Spleen (tissue), 11 donors: ENCODE data around the gene SAMD14. TPM values are rescaled to one million over a fixed set of nuclear protein-coding genes. Genes with fewer than 3 reads are reported as not detected.
A peak's percentile ranks its signal among the peaks of the same experiment; 100 is the strongest.

Source experiments
- DNase-seq: peaks from one replicate; pipeline ENCODE4 v3.0.0-alpha.2; 2020
- H3K27ac ChIP-seq, 8 donors: fragments of 200-600 bp; sonication (generic) in 7 of 8; 1 replicate in 4 of 8; 2 replicates in 4 of 8; pipeline versions ENCODE4 v1.5.0 to v1.8.0; 2016 to 2021; ENCODE audit warnings: inconsistent platforms in 4 of 8, mild to moderate bottlenecking in 4 of 8, moderate library complexity in 1 of 8
- H3K27me3 ChIP-seq, 7 donors: fragments of 200-600 bp; sonication (generic) in 6 of 7; replicated peaks in 1 of 7; 1 replicate in 4 of 7; 2 replicates in 3 of 7; pipeline versions ENCODE4 v1.5.0 to v1.8.0; 2016 to 2021; ENCODE audit warnings: inconsistent platforms in 3 of 7, mild to moderate bottlenecking in 1 of 7
- H3K36me3 ChIP-seq, 6 donors: fragments of 200-600 bp; sonication (generic) in 5 of 6; 1 replicate in 4 of 6; 2 replicates in 2 of 6; pipeline versions ENCODE4 v1.5.0 to v1.8.0; 2016 to 2021; ENCODE audit warnings: inconsistent platforms in 2 of 6
- H3K4me1 ChIP-seq, 6 donors: fragments of 200-600 bp; sonication (generic) in 5 of 6; 1 replicate in 3 of 6; 2 replicates in 3 of 6; pipeline versions ENCODE4 v1.5.0 to v1.8.0; 2016 to 2021; ENCODE audit warnings: inconsistent platforms in 3 of 6
- H3K4me3 ChIP-seq, 8 donors: fragments of 200-600 bp; sonication (generic) in 7 of 8; 1 replicate in 4 of 8; 2 replicates in 4 of 8; pipeline versions ENCODE4 v1.5.0 to v1.8.0; 2016 to 2021; ENCODE audit warnings: inconsistent platforms in 4 of 8, mild to moderate bottlenecking in 4 of 8, moderate library complexity in 2 of 8
- H3K9me3 ChIP-seq, 8 donors: fragments of 200-600 bp; sonication (generic) in 7 of 8; 1 replicate in 4 of 8; 2 replicates in 4 of 8; pipeline versions ENCODE4 v1.5.0 to v1.8.0; 2016 to 2021; ENCODE audit warnings: inconsistent platforms in 4 of 8
- POLR2A ChIP-seq, 3 donors: fragments of 450-650 bp; IDR thresholded peaks; one replicate each; pipeline ENCODE4 v1.5.1; 2017; ENCODE audit warnings: antibody characterized with exemption in 3 of 3, mild to moderate bottlenecking in 1 of 3
- POLR2AphosphoS5 ChIP-seq, 3 donors: sonication (generic); formaldehyde crosslinking; IDR thresholded peaks; one replicate each; pipeline ENCODE4 v1.5.1; 2017; ENCODE audit warnings: antibody characterized with exemption in 3 of 3
- WGBS, 5 donors: extraction: QIAGEN DNeasy Blood & Tissue Kit in 3 of 5; methylation state at CpG; one replicate each; pipeline versions ENCODE4 v1.1.5 to v1.1.7; 2013 to 2018; 5-methylcytosine and 5-hydroxymethylcytosine counted together
- intact Hi-C: fragments of 100-400 bp; cut with DNase I; formaldehyde crosslinking; loops from one replicate; pipeline ENCODE4 v1.15.0; 2023; ENCODE audit warnings: low total_unique reads
- polyA plus RNA-seq, 3 donors: library from polyadenylated mRNA; stranded (reverse); fragments of 200-250 nt; gene quantifications; one replicate each; pipeline ENCODE4 v1.2.1, GENCODE V29; 2013
- total RNA-seq, 7 donors: library from RNA; depleted of rRNA in 3 of 7; stranded (reverse); fragments of >200 nt in 3 of 7; fragmentation: NEBNext Ultra II Directional in 4 of 7; extraction: Animal tissue kit (Norgen Biotek cat#: 25700) in 4 of 7; gene quantifications; one replicate each; pipeline versions ENCODE4 v1.1.0 to v1.2.1, GENCODE V29; 2016 to 2021
- TF ChIP-seq, protein P1 (sequence below), 11 experiments: fragments of 200-600 bp in 7 of 11; fragments of 450-650 bp in 4 of 11; sonication (generic) in 4 of 11; IDR thresholded peaks in 8 of 11; conservative IDR thresholded peaks in 3 of 11; 1 replicate in 7 of 11; 2 replicates in 4 of 11; pipeline versions ENCODE4 v1.4.0 to v1.8.0; 2016 to 2021; ENCODE audit warnings: antibody characterized with exemption in 11 of 11, inconsistent platforms in 4 of 11, mild to moderate bottlenecking in 1 of 11
- donor health status: healthy with polysubstance abuse.
- donor health status: DM: no; HTN: no; CAD: no; lungs with moderate emphysema.
- donor health status: DM: no; HTN: no; CAD: no.
- donor health status: Bipolar disorder and iron deficiency.
- donor health status: healthy.
- donor health status: DM: no; HTN: no; CAD: no.
- donor health status: DM: yes; HTN: yes; CAD: no.

The SAMD14 gene
- total and polyA plus RNA-seq, 10 donors: 1.1 to 7.5 (median 2.1) TPM

DNA sequence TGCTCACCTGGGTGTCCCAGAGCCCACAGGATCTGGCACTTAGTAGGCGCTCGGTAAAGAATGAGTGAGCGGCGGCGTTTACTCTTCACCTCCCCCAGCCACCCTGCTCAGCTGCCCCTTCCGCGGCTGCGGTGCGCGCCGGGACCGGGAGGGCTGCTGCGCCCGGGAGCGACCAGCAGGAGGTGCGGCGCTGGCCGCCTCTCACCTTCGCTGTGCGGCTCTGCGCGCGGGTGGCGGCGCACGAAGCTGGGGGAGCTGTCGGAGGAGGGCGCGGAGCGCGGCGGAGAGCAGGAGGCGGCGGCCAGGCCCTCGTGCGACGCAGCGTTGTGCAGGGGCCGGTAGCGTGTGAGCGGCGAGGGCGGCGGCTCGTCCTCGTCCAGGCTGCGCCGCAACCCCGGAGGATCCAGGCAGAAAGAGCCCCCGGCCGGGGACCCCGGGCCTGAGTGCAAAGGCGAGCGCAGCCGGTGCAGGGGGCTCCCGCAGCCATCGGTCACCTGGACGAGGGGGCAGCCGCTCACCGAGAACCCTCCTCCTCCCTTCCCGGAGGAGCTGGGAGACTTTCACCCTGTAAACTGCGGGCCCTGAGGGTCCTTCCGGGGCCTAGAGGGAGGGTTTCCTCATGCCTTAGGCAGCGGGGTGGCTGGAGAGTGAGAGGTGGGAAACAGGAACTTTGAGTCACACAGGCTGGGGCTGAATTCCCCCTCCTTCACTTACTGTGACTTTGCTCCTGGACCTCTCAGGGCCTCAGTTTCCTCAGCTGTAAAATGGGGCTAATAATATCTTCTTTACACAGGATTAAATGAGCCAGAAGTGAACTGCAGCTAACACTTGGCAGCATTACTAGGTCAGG is 12.5 kb downstream of the SAMD14 start:
- intact Hi-C loops: loop anchor here (10.0 kb wide), 1 partner anchor 177 kb away; no protein-coding TSS in a partner anchor
- Histone ChIP-seq H3K36me3 (no peaks in the 10 kb centered on the region), H3K9me3 (no peaks in the 10 kb centered on the region), H3K4me1 (peaks cover 5 to 40% (median 19%) of the 10 kb centered on the region in 6 donors), H3K27me3 (peaks cover 0 to 57% (median 12%) of the 10 kb centered on the region in 7 donors), H3K27ac (no peak overlapping the region), H3K4me3 (peak overlapping the region in 5 of 8 donors; percentile 12 to 60 (median 25))
- peak; percentile 87 for DNase-seq
- WGBS, 5 donors: 8 to 12% (median 10%) methylated on average over 11 to 64 of the region's 64 CpGs
- TF ChIP-seq POLR2AphosphoS5 (IDR thresholded peaks at IDR 0.05) (peak in 2 of 3 donors; percentile 50 to 58), POLR2A (IDR thresholded peaks at IDR 0.05) (no peak)
- TF ChIP-seq, protein P1, sequence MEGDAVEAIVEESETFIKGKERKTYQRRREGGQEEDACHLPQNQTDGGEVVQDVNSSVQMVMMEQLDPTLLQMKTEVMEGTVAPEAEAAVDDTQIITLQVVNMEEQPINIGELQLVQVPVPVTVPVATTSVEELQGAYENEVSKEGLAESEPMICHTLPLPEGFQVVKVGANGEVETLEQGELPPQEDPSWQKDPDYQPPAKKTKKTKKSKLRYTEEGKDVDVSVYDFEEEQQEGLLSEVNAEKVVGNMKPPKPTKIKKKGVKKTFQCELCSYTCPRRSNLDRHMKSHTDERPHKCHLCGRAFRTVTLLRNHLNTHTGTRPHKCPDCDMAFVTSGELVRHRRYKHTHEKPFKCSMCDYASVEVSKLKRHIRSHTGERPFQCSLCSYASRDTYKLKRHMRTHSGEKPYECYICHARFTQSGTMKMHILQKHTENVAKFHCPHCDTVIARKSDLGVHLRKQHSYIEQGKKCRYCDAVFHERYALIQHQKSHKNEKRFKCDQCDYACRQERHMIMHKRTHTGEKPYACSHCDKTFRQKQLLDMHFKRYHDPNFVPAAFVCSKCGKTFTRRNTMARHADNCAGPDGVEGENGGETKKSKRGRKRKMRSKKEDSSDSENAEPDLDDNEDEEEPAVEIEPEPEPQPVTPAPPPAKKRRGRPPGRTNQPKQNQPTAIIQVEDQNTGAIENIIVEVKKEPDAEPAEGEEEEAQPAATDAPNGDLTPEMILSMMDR (IDR thresholded peaks at IDR 0.05 in 8 of 11, conservative IDR thresholded peaks at IDR 0.05 in 3 of 11): peak; percentile 25 to 73 (median 52)

DNA sequence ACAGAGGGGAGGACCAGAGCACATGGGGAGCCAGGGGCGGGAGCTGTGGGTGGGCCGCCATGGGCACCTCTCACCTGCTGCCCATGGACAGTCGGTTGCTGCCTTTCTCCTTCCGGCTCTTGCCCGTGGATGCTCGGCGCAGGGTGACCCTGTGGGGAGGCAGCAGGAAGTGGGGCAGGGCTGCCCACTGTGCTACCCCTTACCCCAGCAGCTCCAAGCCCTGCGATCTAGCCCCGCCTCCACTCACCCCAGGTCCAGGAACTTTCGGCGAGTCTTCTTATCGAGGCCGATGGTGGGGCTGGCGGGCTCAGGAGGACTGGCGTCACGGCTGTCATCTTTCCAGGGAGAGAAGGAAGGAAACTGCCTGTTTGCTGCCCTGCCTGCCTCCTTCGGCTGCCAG is 14.2 kb downstream of the SAMD14 start:
- intact Hi-C loops: loop anchor here (10.0 kb wide), 1 partner anchor 179 kb away; no protein-coding TSS in a partner anchor
- DNase-seq: no peak
- H3K36me3 ChIP-seq: peaks cover 0 to 5% (median 0%) of the 10 kb centered on the region in 6 donors
- no peaks in the 10 kb centered on the region for H3K9me3 ChIP-seq
- H3K27me3 ChIP-seq: peaks cover 0 to 57% (median 12%) of the 10 kb centered on the region in 7 donors
- TF ChIP-seq POLR2A (IDR thresholded peaks at IDR 0.05): no peak
- peak in 2 of 3 donors; percentile 22 to 52 for TF ChIP-seq POLR2AphosphoS5 (IDR thresholded peaks at IDR 0.05)
- TF ChIP-seq, protein P1 (IDR thresholded peaks at IDR 0.05 in 8 of 11, conservative IDR thresholded peaks at IDR 0.05 in 3 of 11): no peak
- H3K4me3 ChIP-seq: no peak overlapping the region
- 41 to 54% (median 48%) methylated on average over 12 to 17 of the region's 17 CpGs for WGBS, 5 donors
- no peak overlapping the region for H3K27ac ChIP-seq
- H3K4me1 ChIP-seq: peaks cover 9 to 57% (median 32%) of the 10 kb centered on the region in 6 donors

DNA sequence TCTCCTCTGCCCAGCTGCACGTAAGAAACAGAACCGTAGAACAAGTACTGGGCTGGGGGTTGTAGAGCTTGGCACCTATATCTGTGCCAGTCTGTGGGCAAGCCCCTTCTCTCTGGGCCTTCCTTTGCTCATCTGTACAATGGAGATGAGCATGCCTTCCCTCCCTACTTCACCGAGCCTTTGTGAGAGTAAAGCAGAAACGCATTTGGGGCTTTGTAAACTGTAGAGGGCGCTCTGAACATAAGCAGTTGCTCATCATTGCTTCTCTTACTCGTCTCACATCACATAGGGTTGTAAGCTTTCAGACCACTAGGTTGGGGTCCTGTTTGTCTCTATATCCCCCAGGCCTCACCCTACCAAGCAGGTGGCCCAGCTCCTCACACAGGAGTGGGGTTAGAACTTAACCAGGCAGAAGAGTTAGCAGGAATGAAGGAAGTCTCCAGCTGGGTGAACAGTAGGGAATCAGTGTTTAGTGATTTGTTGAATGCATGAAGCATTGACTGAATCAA is 15.1 kb downstream of the SAMD14 start:
- no peaks in the 10 kb centered on the region for H3K9me3 ChIP-seq
- H3K4me1 ChIP-seq: peaks cover 9 to 61% (median 33%) of the 10 kb centered on the region in 6 donors
- H3K36me3 ChIP-seq: peaks cover 0 to 13% (median 5%) of the 10 kb centered on the region in 6 donors
- peaks cover 0 to 57% (median 12%) of the 10 kb centered on the region in 7 donors for H3K27me3 ChIP-seq
- DNase-seq: no peak
- 27 to 31% (median 29%) methylated on average over 6 of the region's 6 CpGs for WGBS, 5 donors
- H3K27ac ChIP-seq: no peak overlapping the region
- no peak overlapping the region for H3K4me3 ChIP-seq
- TF ChIP-seq, protein P1 (IDR thresholded peaks at IDR 0.05 in 8 of 11, conservative IDR thresholded peaks at IDR 0.05 in 3 of 11): peak in 9 of 11 experiments; percentile 13 to 65 (median 47)
- TF ChIP-seq POLR2AphosphoS5 (IDR thresholded peaks at IDR 0.05) (peak in 1 of 3 donors; percentile 8), POLR2A (IDR thresholded peaks at IDR 0.05) (no peak)
- intact Hi-C loops: loop anchor here (10.0 kb wide), 1 partner anchor 180 kb away; no protein-coding TSS in a partner anchor
